Measurements from ENCODE around the gene GPR39.

Gene GPR39

DNA sequence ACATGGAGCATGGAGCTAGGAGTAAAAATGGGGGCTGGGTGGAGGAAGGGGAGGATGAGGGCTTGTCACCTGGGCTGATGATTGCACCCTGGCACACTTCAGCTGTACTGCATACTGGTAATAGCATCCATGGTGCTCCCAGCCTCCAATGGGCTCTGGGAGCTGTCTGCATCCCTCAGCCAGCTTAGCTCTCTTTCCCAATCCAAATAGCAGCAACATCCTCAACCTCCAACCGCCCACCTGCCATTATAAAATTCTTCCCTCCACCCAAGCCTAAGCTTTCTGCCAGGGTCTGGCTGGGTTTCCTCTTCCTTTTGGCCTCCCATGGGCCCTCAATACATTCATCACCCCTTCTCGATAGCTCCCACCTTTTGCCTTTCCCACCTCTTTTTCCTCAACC, 143.3 kb downstream of the GPR39 start (continued):
- no peak for TF ChIP-seq ESRRG (CRISPR knock-in tag; IDR thresholded peaks at IDR 0.05)
- no peak for TF ChIP-seq ZFP3 (CRISPR knock-in tag; IDR thresholded peaks at IDR 0.05)
- TF ChIP-seq OSR1 (CRISPR knock-in tag; IDR thresholded peaks at IDR 0.05), result no peak
- TF ChIP-seq, protein P1, sequence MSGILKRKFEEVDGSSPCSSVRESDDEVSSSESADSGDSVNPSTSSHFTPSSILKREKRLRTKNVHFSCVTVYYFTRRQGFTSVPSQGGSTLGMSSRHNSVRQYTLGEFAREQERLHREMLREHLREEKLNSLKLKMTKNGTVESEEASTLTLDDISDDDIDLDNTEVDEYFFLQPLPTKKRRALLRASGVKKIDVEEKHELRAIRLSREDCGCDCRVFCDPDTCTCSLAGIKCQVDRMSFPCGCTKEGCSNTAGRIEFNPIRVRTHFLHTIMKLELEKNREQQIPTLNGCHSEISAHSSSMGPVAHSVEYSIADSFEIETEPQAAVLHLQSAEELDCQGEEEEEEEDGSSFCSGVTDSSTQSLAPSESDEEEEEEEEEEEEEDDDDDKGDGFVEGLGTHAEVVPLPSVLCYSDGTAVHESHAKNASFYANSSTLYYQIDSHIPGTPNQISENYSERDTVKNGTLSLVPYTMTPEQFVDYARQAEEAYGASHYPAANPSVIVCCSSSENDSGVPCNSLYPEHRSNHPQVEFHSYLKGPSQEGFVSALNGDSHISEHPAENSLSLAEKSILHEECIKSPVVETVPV (CRISPR knock-in tag; IDR thresholded peaks at IDR 0.05), result no peak

DNA sequence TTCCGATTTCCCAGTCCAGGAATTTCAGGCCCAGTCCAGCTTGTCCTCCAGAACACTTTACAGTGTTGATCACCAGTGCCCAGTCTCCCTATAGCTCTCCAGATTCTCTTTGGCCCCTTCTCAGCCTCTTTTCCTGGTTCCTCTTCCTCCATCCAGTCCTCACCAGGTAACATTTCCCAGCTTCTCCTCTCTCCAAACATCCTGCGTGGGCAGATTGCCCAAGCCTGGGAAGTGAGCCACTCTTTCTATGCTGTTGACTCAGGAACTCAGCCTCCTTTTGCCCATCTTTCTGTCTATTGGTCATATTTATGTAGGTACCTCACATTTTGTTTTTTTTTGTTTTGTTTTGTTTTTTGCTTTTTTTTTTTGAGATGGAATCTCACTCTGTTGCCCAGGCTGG, 144.0 kb downstream of the GPR39 start:
- no peak for ATAC-seq
- no peak for TF ChIP-seq ZC3H10 (CRISPR knock-in tag; IDR thresholded peaks at IDR 0.05)
- TF ChIP-seq, protein P2, sequence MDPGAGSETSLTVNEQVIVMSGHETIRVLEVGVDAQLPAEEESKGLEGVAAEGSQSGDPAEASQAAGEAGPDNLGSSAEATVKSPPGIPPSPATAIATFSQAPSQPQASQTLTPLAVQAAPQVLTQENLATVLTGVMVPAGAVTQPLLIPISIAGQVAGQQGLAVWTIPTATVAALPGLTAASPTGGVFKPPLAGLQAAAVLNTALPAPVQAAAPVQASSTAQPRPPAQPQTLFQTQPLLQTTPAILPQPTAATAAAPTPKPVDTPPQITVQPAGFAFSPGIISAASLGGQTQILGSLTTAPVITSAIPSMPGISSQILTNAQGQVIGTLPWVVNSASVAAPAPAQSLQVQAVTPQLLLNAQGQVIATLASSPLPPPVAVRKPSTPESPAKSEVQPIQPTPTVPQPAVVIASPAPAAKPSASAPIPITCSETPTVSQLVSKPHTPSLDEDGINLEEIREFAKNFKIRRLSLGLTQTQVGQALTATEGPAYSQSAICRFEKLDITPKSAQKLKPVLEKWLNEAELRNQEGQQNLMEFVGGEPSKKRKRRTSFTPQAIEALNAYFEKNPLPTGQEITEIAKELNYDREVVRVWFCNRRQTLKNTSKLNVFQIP (CRISPR knock-in tag; IDR thresholded peaks at IDR 0.05; ENCODE audit: borderline replicate concordance, low read depth), result no peak
- TF ChIP-seq CSDC2 (CRISPR knock-in tag; IDR thresholded peaks at IDR 0.05), result no peak
- TF ChIP-seq, protein P1 (CRISPR knock-in tag; IDR thresholded peaks at IDR 0.05), result no peak
- TF ChIP-seq, protein P3, sequence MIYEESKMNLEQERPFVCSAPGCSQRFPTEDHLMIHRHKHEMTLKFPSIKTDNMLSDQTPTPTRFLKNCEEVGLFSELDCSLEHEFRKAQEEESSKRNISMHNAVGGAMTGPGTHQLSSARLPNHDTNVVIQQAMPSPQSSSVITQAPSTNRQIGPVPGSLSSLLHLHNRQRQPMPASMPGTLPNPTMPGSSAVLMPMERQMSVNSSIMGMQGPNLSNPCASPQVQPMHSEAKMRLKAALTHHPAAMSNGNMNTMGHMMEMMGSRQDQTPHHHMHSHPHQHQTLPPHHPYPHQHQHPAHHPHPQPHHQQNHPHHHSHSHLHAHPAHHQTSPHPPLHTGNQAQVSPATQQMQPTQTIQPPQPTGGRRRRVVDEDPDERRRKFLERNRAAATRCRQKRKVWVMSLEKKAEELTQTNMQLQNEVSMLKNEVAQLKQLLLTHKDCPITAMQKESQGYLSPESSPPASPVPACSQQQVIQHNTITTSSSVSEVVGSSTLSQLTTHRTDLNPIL (CRISPR knock-in tag; IDR thresholded peaks at IDR 0.05; ENCODE audit: low read depth), result no peak
- TF ChIP-seq ARNTL (CRISPR knock-in tag; IDR thresholded peaks at IDR 0.05; ENCODE audit: borderline replicate concordance, low read depth), result no peak
- no peak for TF ChIP-seq TCF4 (CRISPR knock-in tag; IDR thresholded peaks at IDR 0.05; ENCODE audit: borderline replicate concordance)
- TF ChIP-seq GLIS3 (CRISPR knock-in tag; IDR thresholded peaks at IDR 0.05), result no peak
- TF ChIP-seq RARB (CRISPR knock-in tag; IDR thresholded peaks at IDR 0.05), result no peak
- no peak for TF ChIP-seq ISL1 (CRISPR knock-in tag; IDR thresholded peaks at IDR 0.05)
- no peak for TF ChIP-seq ZFP30 (CRISPR knock-in tag; IDR thresholded peaks at IDR 0.05)
- no peak for TF ChIP-seq SNAI2 (CRISPR knock-in tag; IDR thresholded peaks at IDR 0.05)
- TF ChIP-seq, protein P4, sequence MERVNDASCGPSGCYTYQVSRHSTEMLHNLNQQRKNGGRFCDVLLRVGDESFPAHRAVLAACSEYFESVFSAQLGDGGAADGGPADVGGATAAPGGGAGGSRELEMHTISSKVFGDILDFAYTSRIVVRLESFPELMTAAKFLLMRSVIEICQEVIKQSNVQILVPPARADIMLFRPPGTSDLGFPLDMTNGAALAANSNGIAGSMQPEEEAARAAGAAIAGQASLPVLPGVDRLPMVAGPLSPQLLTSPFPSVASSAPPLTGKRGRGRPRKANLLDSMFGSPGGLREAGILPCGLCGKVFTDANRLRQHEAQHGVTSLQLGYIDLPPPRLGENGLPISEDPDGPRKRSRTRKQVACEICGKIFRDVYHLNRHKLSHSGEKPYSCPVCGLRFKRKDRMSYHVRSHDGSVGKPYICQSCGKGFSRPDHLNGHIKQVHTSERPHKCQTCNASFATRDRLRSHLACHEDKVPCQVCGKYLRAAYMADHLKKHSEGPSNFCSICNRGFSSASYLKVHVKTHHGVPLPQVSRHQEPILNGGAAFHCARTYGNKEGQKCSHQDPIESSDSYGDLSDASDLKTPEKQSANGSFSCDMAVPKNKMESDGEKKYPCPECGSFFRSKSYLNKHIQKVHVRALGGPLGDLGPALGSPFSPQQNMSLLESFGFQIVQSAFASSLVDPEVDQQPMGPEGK (CRISPR knock-in tag; IDR thresholded peaks at IDR 0.05; ENCODE audit: borderline replicate concordance), result no peak
- no peak for TF ChIP-seq OSR1 (CRISPR knock-in tag; IDR thresholded peaks at IDR 0.05)
- no peak for TF ChIP-seq ZNF70 (CRISPR knock-in tag; IDR thresholded peaks at IDR 0.05)
- no peak for TF ChIP-seq BACH2 (CRISPR knock-in tag; IDR thresholded peaks at IDR 0.05; ENCODE audit: borderline replicate concordance)

DNA sequence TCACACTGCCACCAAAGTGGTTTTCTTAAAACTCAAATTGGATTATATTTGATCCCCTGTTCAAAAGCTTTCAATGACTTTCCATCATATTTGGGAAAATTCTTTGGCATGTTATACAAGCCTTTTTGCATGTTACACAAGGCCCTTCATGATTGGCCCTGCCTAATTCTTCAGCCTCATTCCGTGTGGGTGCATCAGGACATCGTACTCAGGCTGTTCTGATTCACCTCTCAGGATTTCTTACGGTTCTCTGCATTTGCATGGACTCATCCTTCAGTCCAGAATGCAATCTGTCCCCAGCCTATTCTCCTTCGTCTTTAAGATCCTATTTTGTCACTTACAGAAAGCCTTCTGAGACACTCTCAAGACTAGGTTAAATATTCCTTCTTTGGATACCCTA, 145.6 kb downstream of the GPR39 start:
- TF ChIP-seq OSR1 (CRISPR knock-in tag; IDR thresholded peaks at IDR 0.05) (no peak), PPARA (CRISPR knock-in tag; IDR thresholded peaks at IDR 0.05; ENCODE audit: borderline replicate concordance) (no peak), TCF4 (CRISPR knock-in tag; IDR thresholded peaks at IDR 0.05; ENCODE audit: borderline replicate concordance) (no peak)
- no peak for ATAC-seq

DNA sequence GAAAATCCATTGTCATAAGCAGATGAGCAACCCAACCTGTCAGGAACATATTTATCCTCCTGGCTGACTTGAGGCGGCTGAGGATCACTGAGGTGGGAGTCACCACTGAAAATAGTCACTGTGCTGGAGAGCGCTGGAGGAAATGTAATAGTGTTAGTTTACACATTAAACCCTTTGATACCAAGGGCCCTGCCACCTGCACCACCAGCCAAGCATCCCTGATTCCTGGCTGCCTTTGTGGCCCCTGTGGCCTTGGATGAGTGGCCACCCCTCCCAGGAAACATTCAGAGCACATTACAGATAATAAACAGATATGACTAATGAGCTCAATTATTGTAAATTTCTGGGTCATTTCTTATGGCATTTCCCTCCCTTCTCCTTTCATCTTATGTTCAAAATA, 147.5 kb downstream of the GPR39 start:
- ATAC-seq, result no peak
- TF ChIP-seq, protein P1 (CRISPR knock-in tag; IDR thresholded peaks at IDR 0.05), result no peak
- TF ChIP-seq ZFP3 (CRISPR knock-in tag; IDR thresholded peaks at IDR 0.05), result no peak
- no peak for TF ChIP-seq ZC3H10 (CRISPR knock-in tag; IDR thresholded peaks at IDR 0.05)
- no peak for TF ChIP-seq RARB (CRISPR knock-in tag; IDR thresholded peaks at IDR 0.05)
- TF ChIP-seq GLIS3 (CRISPR knock-in tag; IDR thresholded peaks at IDR 0.05), result no peak
- TF ChIP-seq ZNF8 (CRISPR knock-in tag; IDR thresholded peaks at IDR 0.05), result no peak
- no peak for TF ChIP-seq PPARA (CRISPR knock-in tag; IDR thresholded peaks at IDR 0.05; ENCODE audit: borderline replicate concordance)
- TF ChIP-seq, protein P5, sequence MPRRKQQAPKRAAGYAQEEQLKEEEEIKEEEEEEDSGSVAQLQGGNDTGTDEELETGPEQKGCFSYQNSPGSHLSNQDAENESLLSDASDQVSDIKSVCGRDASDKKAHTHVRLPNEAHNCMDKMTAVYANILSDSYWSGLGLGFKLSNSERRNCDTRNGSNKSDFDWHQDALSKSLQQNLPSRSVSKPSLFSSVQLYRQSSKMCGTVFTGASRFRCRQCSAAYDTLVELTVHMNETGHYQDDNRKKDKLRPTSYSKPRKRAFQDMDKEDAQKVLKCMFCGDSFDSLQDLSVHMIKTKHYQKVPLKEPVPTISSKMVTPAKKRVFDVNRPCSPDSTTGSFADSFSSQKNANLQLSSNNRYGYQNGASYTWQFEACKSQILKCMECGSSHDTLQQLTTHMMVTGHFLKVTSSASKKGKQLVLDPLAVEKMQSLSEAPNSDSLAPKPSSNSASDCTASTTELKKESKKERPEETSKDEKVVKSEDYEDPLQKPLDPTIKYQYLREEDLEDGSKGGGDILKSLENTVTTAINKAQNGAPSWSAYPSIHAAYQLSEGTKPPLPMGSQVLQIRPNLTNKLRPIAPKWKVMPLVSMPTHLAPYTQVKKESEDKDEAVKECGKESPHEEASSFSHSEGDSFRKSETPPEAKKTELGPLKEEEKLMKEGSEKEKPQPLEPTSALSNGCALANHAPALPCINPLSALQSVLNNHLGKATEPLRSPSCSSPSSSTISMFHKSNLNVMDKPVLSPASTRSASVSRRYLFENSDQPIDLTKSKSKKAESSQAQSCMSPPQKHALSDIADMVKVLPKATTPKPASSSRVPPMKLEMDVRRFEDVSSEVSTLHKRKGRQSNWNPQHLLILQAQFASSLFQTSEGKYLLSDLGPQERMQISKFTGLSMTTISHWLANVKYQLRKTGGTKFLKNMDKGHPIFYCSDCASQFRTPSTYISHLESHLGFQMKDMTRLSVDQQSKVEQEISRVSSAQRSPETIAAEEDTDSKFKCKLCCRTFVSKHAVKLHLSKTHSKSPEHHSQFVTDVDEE (CRISPR knock-in tag; IDR thresholded peaks at IDR 0.05), result no peak
- TF ChIP-seq, protein P4 (CRISPR knock-in tag; IDR thresholded peaks at IDR 0.05; ENCODE audit: borderline replicate concordance), result no peak
- no peak for TF ChIP-seq OSR1 (CRISPR knock-in tag; IDR thresholded peaks at IDR 0.05)
- TF ChIP-seq BACH2 (CRISPR knock-in tag; IDR thresholded peaks at IDR 0.05; ENCODE audit: borderline replicate concordance), result no peak
- TF ChIP-seq ZNF70 (CRISPR knock-in tag; IDR thresholded peaks at IDR 0.05), result no peak
- no peak for TF ChIP-seq ZFP30 (CRISPR knock-in tag; IDR thresholded peaks at IDR 0.05)
